Measurements from ENCODE around the gene CABLES2.
A peak's percentile ranks its signal among the peaks of the same experiment; 100 is the strongest.

Gene CABLES2

GRCh38 chr20:62372042-62372993, 34.8 kb downstream of the CABLES2 start:
- no peak for DNase-seq (ENCODE audit: extremely low read depth in 1 of 2, low read depth in 1 of 2)

- DNase-seq (ENCODE audit: extremely low read depth in 1 of 2, low read depth in 1 of 2), result no peak
Observed at GRCh38 chr20:62371588-62372041, 35.5 kb downstream of the CABLES2 start.

GRCh38 chr20:62370807-62371587, 36.1 kb downstream of the CABLES2 start:
- no peak for DNase-seq (ENCODE audit: extremely low read depth in 1 of 2, low read depth in 1 of 2)

- DNase-seq (ENCODE audit: extremely low read depth in 1 of 2, low read depth in 1 of 2), result peak; percentile 41 to 71
Observed at GRCh38 chr20:62370115-62370806, 36.8 kb downstream of the CABLES2 start.

- DNase-seq (ENCODE audit: extremely low read depth in 1 of 2, low read depth in 1 of 2), result no peak
Observed at GRCh38 chr20:62369815-62370114, 37.3 kb downstream of the CABLES2 start.

- no peak for DNase-seq (ENCODE audit: extremely low read depth in 1 of 2, low read depth in 1 of 2)
Observed at GRCh38 chr20:62368976-62369814, 37.9 kb downstream of the CABLES2 start.

GRCh38 chr20:62368392-62368975, 38.6 kb downstream of the CABLES2 start:
- no peak for DNase-seq (ENCODE audit: extremely low read depth in 1 of 2, low read depth in 1 of 2)

- DNase-seq (ENCODE audit: extremely low read depth in 1 of 2, low read depth in 1 of 2), result no peak
Observed at GRCh38 chr20:62367633-62368391, 39.3 kb downstream of the CABLES2 start.

GRCh38 chr20:62367136-62367632, 39.9 kb downstream of the CABLES2 start, which contains the start of gene LAMA5:
LAMA5 (minus strand) TSS chr20:62367312; CDS start chr20:62367245, 67 bp downstream.
- no peak for DNase-seq (ENCODE audit: extremely low read depth in 1 of 2, low read depth in 1 of 2)

- no peak for DNase-seq (ENCODE audit: extremely low read depth in 1 of 2, low read depth in 1 of 2)
Observed at GRCh38 chr20:62366370-62367135, 40.5 kb downstream of the CABLES2 start.

- no peak for DNase-seq (ENCODE audit: extremely low read depth in 1 of 2, low read depth in 1 of 2)
Observed at GRCh38 chr20:62365814-62366369, 41.2 kb downstream of the CABLES2 start.

GRCh38 chr20:62364911-62365736, 42.0 kb downstream of the CABLES2 start:
- no peak for DNase-seq (ENCODE audit: extremely low read depth in 1 of 2, low read depth in 1 of 2)

GRCh38 chr20:62363920-62364851, 42.9 kb downstream of the CABLES2 start:
- no peak for DNase-seq (ENCODE audit: extremely low read depth in 1 of 2, low read depth in 1 of 2)

GRCh38 chr20:62362991-62363919, 43.8 kb downstream of the CABLES2 start:
- DNase-seq (ENCODE audit: extremely low read depth in 1 of 2, low read depth in 1 of 2), result no peak

GRCh38 chr20:62362590-62362940, 44.5 kb downstream of the CABLES2 start:
- DNase-seq (ENCODE audit: extremely low read depth in 1 of 2, low read depth in 1 of 2), result no peak
